Activated CD4-positive, alpha-beta memory T cell treated with anti-CD3 and anti-CD28 coated beads, Interleukin-2, amount 10 ng/mL, durations not matched to agents 7 days and 5 days (primary cell): Measurements from ENCODE around the gene LTB4R. TPM values are rescaled to one million over a fixed set of nuclear protein-coding genes. Genes with fewer than 3 reads are reported as not detected.

Source experiments
- CTCF ChIA-PET: fragments of 350-600 bp; sonication (Branson Sonifier 250); formaldehyde crosslinking; loops from one replicate; lab custom pipeline; 2021; ENCODE audit warnings: antibody characterized with exemption, inconsistent platforms; lab: Charles Lee
- POLR2A ChIA-PET: fragments of 350-600 bp; sonication (Branson Sonifier 250); formaldehyde crosslinking; loops from one replicate; lab custom pipeline; 2021; ENCODE audit warnings: antibody characterized with exemption; lab: Charles Lee
- DNase-seq: peaks from one replicate; pipeline ENCODE4 v3.0.0-alpha.2; 2020
- H3K27ac Mint-ChIP-seq: one replicate; pipeline ENCODE4 v1.8.0; 2021; ENCODE audit warnings: mild to moderate bottlenecking, mixed read lengths
- H3K27me3 Mint-ChIP-seq: one replicate; pipeline ENCODE4 v1.8.0; 2021; ENCODE audit warnings: mixed read lengths
- H3K36me3 Mint-ChIP-seq: one replicate; pipeline ENCODE4 v1.8.0; 2021; ENCODE audit warnings: low read depth, mixed read lengths
- H3K4me1 Mint-ChIP-seq: one replicate; pipeline ENCODE4 v1.8.0; 2021; ENCODE audit warnings: mixed read lengths
- H3K4me3 Mint-ChIP-seq: one replicate; pipeline ENCODE4 v1.8.0; 2021; ENCODE audit warnings: mild to moderate bottlenecking, mixed read lengths
- H3K9me3 Mint-ChIP-seq: one replicate; pipeline ENCODE4 v1.8.0; 2021; ENCODE audit warnings: mixed read lengths
- total RNA-seq, 2 experiments: library from RNA; stranded (reverse); gene quantifications; one replicate each; pipeline ENCODE4 v1.2.3, GENCODE V29; 2021

Gene LTB4R
- total RNA-seq, 2 experiments from 2014 or later, result 36.1 to 37.9 TPM

- Mint-ChIP-seq H3K36me3 (peaks cover 54% of the 10 kb centered on the region), H3K4me3 (no peak overlapping the region), H3K4me1 (peaks cover 37% of the 10 kb centered on the region), H3K9me3 (no peaks in the 10 kb centered on the region), H3K27ac (no peak overlapping the region), H3K27me3 (peaks cover 17% of the 10 kb centered on the region)
- no peak for DNase-seq
- CTCF ChIA-PET, result interaction anchor here (1.0 to 5.3 kb wide), 9 partner anchors 12 to 77 kb away, joined by 3 to 32 read pairs (median 4); partner anchors contain the start of genes CIDEB, MDP1, RABGGTA and TINF2
- POLR2A ChIA-PET, result interaction anchor here (0.6 to 2.0 kb wide), 7 partner anchors 18 to 79 kb away, joined by 3 to 6 read pairs (median 3); partner anchors contain the start of genes CHMP4A, RABGGTA and TINF2
Measured at GRCh38 chr14:24292118-24292807, 19.0 kb upstream of the LTB4R start.

- Mint-ChIP-seq H3K36me3 (peaks cover 54% of the 10 kb centered on the region), H3K4me3 (no peak overlapping the region), H3K9me3 (no peaks in the 10 kb centered on the region), H3K4me1 (peaks cover 42% of the 10 kb centered on the region), H3K27me3 (peaks cover 8% of the 10 kb centered on the region), H3K27ac (no peak overlapping the region)
- ChIA-PET CTCF (interaction anchor here (1.0 to 5.3 kb wide), 5 partner anchors 14 to 51 kb away, joined by 3 to 32 read pairs (median 7); partner anchors contain the start of genes CIDEB, RABGGTA and TINF2), POLR2A (interaction anchor here (1.2 to 2.0 kb wide), 3 partner anchors 23 to 80 kb away, joined by 3 to 6 read pairs (median 5); partner anchors contain the start of genes CHMP4A and RABGGTA)
- DNase-seq, result no peak
Measured at GRCh38 chr14:24293525-24293924, 17.8 kb upstream of the LTB4R start.

GRCh38 chr14:24296341-24297157 is 14.8 kb upstream of the LTB4R start:
- Mint-ChIP-seq H3K4me1 (peaks cover 46% of the 10 kb centered on the region), H3K36me3 (peaks cover 33% of the 10 kb centered on the region), H3K9me3 (no peaks in the 10 kb centered on the region), H3K27me3 (no peaks in the 10 kb centered on the region), H3K27ac (peak overlapping the region; percentile 76), H3K4me3 (no peak overlapping the region)
- ChIA-PET POLR2A (interaction anchor here (0.6 to 7.3 kb wide), 12 partner anchors 14 to 138 kb away, joined by 3 to 97 read pairs (median 6); partner anchors contain the start of genes CHMP4A, CIDEB, IRF9 and LTB4R), CTCF (interaction anchor here (0.5 to 7.7 kb wide), 22 partner anchors 13 to 289 kb away, joined by 3 to 213 read pairs (median 8); partner anchors contain the start of genes CHMP4A, CIDEB, GMPR2 and IRF9)
- peak; percentile 77 for DNase-seq

- no peak for DNase-seq
- H3K27me3 Mint-ChIP-seq, result no peaks in the 10 kb centered on the region
- H3K4me1 Mint-ChIP-seq, result peaks cover 54% of the 10 kb centered on the region
- peak overlapping the region; percentile 76 for H3K27ac Mint-ChIP-seq
- ChIA-PET CTCF (interaction anchor here (0.5 to 7.7 kb wide), 25 partner anchors 12 to 290 kb away, joined by 3 to 213 read pairs (median 6); partner anchors contain the start of genes CHMP4A, CIDEB, DCAF11 and GMPR2), POLR2A (interaction anchor here (0.7 to 7.3 kb wide), 13 partner anchors 13 to 240 kb away, joined by 3 to 97 read pairs (median 7); partner anchors contain the start of genes CHMP4A, CIDEB, DCAF11 and IRF9)
- H3K9me3 Mint-ChIP-seq, result no peaks in the 10 kb centered on the region
- H3K36me3 Mint-ChIP-seq, result peaks cover 32% of the 10 kb centered on the region
- H3K4me3 Mint-ChIP-seq, result no peak overlapping the region
Measured at GRCh38 chr14:24297190-24297964, 13.9 kb upstream of the LTB4R start.

- H3K4me1 Mint-ChIP-seq, result peaks cover 60% of the 10 kb centered on the region
- H3K9me3 Mint-ChIP-seq, result no peaks in the 10 kb centered on the region
- no peak for DNase-seq
- CTCF ChIA-PET, result interaction anchor here (0.9 to 7.7 kb wide), 12 partner anchors 9 to 138 kb away, joined by 3 to 213 read pairs (median 14); partner anchors contain the start of genes CIDEB, LTB4R, LTB4R2 and MDP1
- peaks cover 41% of the 10 kb centered on the region for H3K36me3 Mint-ChIP-seq
- no peaks in the 10 kb centered on the region for H3K27me3 Mint-ChIP-seq
- POLR2A ChIA-PET, result interaction anchor here (0.6 to 7.3 kb wide), 14 partner anchors 11 to 185 kb away, joined by 3 to 97 read pairs (median 8); partner anchors contain the start of genes CHMP4A, CIDEB, DCAF11 and IPO4
- H3K27ac Mint-ChIP-seq, result peak overlapping the region; percentile 84
- peak overlapping the region; percentile 84 for H3K4me3 Mint-ChIP-seq
Measured at GRCh38 chr14:24298892-24299254, 12.4 kb upstream of the LTB4R start.

- peak; percentile 94 for DNase-seq
- Mint-ChIP-seq H3K36me3 (peaks cover 45% of the 10 kb centered on the region), H3K9me3 (no peaks in the 10 kb centered on the region), H3K27ac (peak within 1 kb of the TSS; percentile 84), H3K4me3 (peak within 1 kb of the TSS; percentile 84), H3K27me3 (no peaks in the 10 kb centered on the region), H3K4me1 (peaks cover 60% of the 10 kb centered on the region)
- CTCF ChIA-PET, result interaction anchor here (0.9 to 7.7 kb wide), 14 partner anchors 10 to 207 kb away, joined by 3 to 213 read pairs (median 5); partner anchors contain the start of genes CIDEB, LTB4R, LTB4R2 and MDP1
- POLR2A ChIA-PET, result interaction anchor here (0.6 to 7.3 kb wide), 22 partner anchors 9 to 241 kb away, joined by 3 to 97 read pairs (median 5); partner anchors contain the start of genes CBLN3, CHMP4A, CIDEB and DCAF11
Measured at GRCh38 chr14:24299255-24300191, 11.8 kb upstream of the LTB4R start, which contains the start of the genes DHRS1 and NOP9. Gene DHRS1, minus strand, starts transcription at chr14:24299780. Its CDS starts 674 bp downstream, at chr14:24299106. Gene NOP9, plus strand, starts transcription at chr14:24299850. Its CDS starts 105 bp downstream, at chr14:24299955.

GRCh38 chr14:24300326-24300980 is 10.8 kb upstream of the LTB4R start:
- H3K4me3 Mint-ChIP-seq, result peak overlapping the region; percentile 84
- H3K27ac Mint-ChIP-seq, result peak overlapping the region; percentile 84
- CTCF ChIA-PET, result interaction anchor here (0.9 to 7.7 kb wide), 9 partner anchors 9 to 208 kb away, joined by 3 to 213 read pairs (median 29); partner anchors contain the start of genes CIDEB, LTB4R, LTB4R2 and RABGGTA
- H3K9me3 Mint-ChIP-seq, result no peaks in the 10 kb centered on the region
- no peak for DNase-seq
- peaks cover 49% of the 10 kb centered on the region for H3K36me3 Mint-ChIP-seq
- H3K4me1 Mint-ChIP-seq, result peaks cover 60% of the 10 kb centered on the region
- no peaks in the 10 kb centered on the region for H3K27me3 Mint-ChIP-seq
- POLR2A ChIA-PET, result interaction anchor here (0.6 to 7.3 kb wide), 18 partner anchors 10 to 242 kb away, joined by 3 to 97 read pairs (median 5); partner anchors contain the start of genes CBLN3, CHMP4A, CIDEB and IPO4

- DNase-seq, result no peak
- no peaks in the 10 kb centered on the region for H3K9me3 Mint-ChIP-seq
- POLR2A ChIA-PET, result interaction anchor here (0.8 to 1.0 kb wide), 4 partner anchors 45 to 115 kb away, joined by 3 to 4 read pairs (median 3); partner anchors contain the start of genes IPO4, MDP1 and TINF2
- H3K4me1 Mint-ChIP-seq, result peaks cover 50% of the 10 kb centered on the region
- H3K4me3 Mint-ChIP-seq, result no peak overlapping the region
- H3K27me3 Mint-ChIP-seq, result no peaks in the 10 kb centered on the region
- CTCF ChIA-PET, result interaction anchor here (1.2 to 1.7 kb wide), 2 partner anchors 58 to 90 kb away, joined by 3 to 4 read pairs; partner anchors contain the start of gene CHMP4A
- peaks cover 66% of the 10 kb centered on the region for H3K36me3 Mint-ChIP-seq
- no peak overlapping the region for H3K27ac Mint-ChIP-seq
Measured at GRCh38 chr14:24304019-24304387, 7.3 kb upstream of the LTB4R start.

- Mint-ChIP-seq H3K36me3 (peaks cover 74% of the 10 kb centered on the region), H3K4me1 (peaks cover 45% of the 10 kb centered on the region), H3K27me3 (no peaks in the 10 kb centered on the region), H3K4me3 (no peak overlapping the region), H3K27ac (peak overlapping the region; percentile 6), H3K9me3 (no peaks in the 10 kb centered on the region)
- no peak for DNase-seq
- ChIA-PET CTCF (interaction anchor here (1.1 to 9.0 kb wide), 19 partner anchors 9 to 249 kb away, joined by 3 to 144 read pairs (median 12); partner anchors contain the start of genes ADCY4, DCAF11, DHRS1 and IPO4), POLR2A (interaction anchor here (1.3 to 9.3 kb wide), 7 partner anchors 7 to 193 kb away, joined by 5 to 97 read pairs (median 25); partner anchors contain the start of genes CBLN3, CHMP4A, DCAF11 and DHRS1)
Measured at GRCh38 chr14:24307156-24307574, 4.1 kb upstream of the LTB4R start.
